HG03103 (cell line): ENCODE measurements around the gene TLDC2.
"Not testable (repeated sequence)": the region's sequence is repeated elsewhere in the genome, so short reads cannot be mapped to it uniquely, and the experiment has no call there.

Experiments used
- ATAC-seq: cut with Tn5 transposase; IDR thresholded peaks from one replicate; pipeline ENCODE4 v1.9.1; 2021; ENCODE audit warnings: low read depth; ENCODE audit not compliant: unreplicated experiment

TLDC2 gene

DNA sequence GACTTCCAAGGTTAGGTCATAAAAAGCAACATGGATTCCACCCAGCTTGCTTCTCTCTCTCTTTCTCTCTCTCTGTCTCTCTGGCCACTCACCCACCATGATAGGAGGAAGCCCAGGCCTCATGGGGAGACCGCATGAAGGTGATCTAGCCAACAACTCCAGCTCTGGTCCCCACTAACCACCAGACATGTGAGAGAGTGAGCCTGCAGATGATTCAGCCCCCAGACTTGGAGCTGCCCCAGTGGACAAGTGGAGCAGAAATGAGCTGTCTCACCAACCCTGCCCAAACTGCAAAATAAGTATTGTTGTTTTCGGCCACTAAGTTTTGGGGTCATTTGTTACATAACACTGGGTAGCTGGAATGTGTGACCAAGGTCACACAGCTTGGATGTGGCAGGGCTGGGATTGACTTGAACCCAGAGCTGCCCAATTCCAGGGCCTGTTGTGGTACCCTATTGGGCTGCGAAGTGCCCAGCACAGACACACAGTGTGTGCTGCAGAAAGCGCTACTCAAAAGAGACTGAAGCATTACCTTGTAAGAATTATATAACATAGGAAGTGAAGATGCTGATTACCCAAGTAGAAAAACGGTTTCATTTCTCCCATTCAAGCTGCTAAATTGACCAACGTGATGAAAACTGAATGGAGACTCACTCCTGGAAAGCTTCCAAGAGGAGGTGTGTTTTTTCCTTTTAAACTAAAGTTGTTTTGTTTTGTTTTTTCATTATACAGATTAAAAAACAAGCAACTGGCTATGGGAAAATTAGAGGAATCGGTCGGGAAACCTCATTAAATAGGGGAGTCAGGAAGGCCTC, 9.1 kb upstream of the TLDC2 start:
- no peak for ATAC-seq

- ATAC-seq = no peak
These were observed 4.0 kb upstream of the TLDC2 start for GRCh38 chr20:36871640-36872570.

DNA sequence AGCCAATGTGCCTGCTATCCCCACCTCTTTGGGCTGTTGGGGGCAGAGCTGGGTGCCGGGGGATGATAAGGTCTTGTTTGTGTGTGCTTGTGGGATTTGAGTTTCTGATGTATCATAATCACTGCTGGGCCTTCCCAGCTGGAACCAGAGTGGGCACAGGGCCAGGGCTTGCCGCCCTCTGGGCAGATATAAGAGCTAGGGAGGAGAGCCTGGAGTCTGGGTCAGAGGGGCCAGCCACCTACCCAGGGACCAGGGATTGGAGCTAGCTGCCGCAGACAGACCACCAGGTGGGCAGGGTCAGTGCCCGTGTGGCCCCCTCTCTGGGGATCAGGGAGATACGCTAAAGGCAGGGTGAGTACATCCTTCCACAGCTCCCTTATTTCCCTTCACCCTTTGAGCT, 3.1 kb upstream of the TLDC2 start:
- no peak for ATAC-seq

DNA sequence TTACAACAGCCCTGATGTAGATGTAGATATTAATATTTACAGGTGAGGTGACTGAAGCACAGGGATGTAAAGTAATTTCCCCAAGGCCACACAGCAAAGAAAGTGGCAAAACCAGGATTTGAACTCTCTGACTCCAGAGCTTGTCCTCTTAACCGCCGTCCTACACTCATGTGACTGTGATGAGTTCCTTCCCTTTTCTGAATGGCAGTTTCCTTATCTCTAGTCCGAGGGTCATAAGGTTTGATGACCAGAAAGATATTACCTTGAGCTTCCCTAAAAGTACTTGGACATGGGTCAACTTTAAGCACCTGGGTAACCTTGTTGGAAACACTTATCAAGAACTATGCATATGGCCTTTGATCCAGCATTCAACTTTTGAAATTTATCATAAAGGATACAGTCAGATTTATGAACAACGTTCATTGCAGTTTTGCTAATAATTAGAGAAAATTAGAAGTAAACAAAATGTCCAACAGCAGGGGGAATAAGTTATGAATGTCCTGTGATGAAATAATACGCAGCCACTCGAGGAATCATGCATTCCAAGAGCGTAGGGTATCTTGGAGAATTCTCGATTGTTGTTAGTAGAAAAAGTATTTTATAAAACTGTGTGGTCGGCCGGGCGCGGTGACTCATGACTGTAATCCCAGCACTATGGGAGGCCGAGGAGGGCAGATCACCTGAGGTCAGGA, 2.3 kb upstream of the TLDC2 start:
- no peak for ATAC-seq

DNA sequence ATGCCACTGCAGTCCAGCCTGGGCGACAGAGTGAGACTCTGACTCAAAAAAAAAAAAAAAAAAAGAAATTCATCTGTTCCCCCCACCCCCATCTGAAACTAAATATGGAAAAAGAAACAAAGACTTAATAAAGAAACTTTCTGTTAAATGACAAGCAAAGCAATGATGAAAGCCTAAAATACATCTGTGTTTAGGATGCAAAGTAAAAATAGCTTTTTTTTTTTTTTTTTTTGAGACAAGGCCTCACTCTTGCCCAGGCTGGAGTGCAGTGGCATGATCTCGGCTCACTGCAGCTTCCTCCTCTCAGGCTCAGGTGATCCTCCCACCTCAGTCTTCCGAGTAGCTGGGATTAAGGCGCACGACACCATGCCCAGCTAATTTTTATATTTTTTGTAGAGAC, 845 bp upstream of the TLDC2 start:
- ATAC-seq = not testable (repeated sequence)

DNA sequence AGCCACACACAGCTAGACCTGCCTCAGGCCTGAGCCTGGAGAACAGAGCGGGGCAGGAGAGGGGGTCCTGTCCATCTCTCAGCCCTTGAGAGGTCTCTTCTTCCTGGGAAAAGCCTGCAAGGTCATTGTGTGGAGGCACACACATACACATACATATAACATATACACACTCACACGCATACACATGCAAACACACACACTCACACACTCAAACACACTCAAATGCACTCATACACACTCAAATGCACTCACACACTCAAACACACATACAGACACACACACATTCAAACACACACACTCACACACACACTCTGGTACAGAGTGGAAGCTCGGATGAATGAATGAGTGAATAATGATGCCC, 515 bp downstream of the TLDC2 start:
- no peak for ATAC-seq

GRCh38 chr20:36878941-36879340, 3.0 kb downstream of the TLDC2 start:
- no peak for ATAC-seq

DNA sequence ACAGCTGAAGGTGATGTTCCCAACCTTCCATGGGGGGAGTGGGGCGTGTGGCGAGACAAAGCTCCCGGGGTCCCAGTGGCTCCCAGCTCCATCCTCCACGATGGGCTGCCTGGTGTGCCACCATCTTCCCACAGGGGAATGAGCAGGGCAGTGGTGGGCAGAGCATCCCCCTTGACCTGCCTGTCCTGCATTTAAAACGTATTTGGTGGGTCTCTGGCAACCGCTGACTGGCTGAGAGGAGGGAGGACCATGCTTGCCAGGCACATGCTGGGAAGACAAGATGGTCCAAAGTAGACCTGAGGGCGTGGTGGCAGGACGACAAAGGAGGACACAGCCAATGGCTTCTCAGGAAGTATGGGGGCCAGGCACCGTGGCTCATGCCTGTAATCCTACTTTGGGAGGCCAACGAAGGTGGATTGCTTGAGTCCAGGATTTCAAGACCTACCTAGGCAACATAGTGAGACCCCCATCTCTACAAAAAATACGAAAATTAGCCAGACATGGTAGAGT, 4.9 kb downstream of the TLDC2 start:
- no peak for ATAC-seq

GRCh38 chr20:36881331-36881730, 5.4 kb downstream of the TLDC2 start:
- ATAC-seq = no peak

- no peak for ATAC-seq
These were observed 6.0 kb downstream of the TLDC2 start for GRCh38 chr20:36881888-36882287.

- ATAC-seq = no peak
These were observed 8.1 kb downstream of the TLDC2 start for GRCh38 chr20:36883977-36884535.

GRCh38 chr20:36885356-36885755, 9.4 kb downstream of the TLDC2 start:
- ATAC-seq = no peak

DNA sequence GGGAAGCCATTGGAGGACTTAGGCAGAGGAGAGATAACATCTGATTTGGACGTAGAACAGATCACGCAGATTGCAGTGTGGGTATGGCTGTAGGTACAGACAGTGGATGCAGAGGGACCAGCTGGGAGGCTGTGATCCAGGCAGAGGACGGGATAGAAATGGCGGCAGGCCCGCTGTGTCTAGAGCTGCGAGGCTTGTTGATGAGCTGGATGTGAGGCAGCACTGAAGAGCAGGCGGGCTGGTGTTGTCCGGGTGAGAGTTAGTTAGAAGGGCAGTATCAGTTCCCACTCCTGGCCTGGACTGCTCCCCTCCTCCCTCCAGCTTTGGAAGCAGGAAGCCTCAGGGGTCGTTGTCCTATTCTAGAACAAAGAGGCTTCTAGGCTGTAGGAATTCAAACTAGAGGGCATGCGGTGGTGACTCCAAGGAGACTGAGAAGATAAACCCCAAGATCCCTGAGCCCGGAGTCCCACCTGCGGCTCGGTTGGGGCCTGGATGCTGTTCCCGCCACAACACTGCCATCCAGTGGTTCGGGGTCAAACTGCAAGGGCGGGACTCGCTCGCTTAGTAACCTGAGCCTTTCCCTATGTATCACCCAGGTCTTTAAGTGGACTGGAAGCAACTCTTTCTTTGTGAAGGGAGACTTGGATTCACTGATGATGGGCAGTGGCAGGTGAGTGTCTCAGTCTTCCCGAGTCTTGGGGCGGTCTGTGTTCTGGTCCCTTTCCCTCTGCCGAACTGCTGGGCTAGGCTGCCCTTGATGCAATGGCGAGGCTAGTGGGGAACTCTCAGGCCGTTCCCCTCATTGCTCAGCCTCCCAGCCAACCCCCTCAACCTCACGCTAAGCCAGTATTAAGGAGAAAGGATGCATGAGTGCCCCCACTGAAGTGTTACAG, 11.2 kb downstream of the TLDC2 start:
- no peak for ATAC-seq

DNA sequence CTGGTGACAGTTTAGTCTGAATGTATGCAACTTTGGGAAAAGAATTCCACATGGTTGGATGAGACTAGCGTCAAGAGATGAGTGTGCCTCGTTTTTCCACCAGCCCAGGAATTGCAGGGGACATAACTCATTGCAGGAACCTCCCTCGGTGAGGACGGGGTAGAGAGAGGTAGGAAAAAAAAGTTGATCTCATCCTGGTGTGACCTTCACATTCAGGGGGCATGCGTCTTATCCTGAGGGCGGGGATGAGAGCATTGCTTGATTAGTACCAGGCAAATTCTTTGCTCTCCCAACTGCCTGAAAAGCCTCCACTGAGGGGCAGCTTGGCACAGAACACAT, 11.8 kb downstream of the TLDC2 start:
- no peak for ATAC-seq

DNA sequence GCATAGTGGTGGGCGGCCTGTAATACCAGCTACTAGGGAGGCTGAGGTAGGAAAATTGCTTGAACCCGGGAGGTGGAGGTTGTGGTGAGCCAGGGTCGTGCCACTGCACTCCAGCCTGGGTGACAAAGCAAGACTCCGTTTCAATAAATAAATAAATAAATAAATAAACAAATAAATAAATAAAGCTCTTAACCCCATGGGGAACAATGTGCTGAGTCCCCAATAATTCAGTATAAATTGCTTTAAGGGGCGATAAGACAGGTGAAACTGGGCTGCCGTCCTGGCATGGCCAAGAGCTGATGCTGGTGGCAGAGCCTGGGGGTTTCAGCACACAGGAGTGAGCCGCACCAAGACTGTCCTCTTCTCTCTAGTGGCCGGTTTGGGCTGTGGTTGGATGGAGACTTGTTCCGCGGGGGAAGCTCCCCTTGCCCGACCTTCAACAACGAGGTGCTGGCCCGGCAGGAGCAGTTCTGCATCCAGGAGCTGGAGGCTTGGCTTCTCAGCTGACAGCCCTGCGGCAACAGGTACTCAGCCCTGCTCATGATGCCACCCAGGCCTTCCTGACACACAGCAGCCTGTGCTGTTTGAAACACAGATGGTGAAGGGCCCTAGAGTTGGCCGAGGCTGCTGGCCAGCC, 13.1 kb downstream of the TLDC2 start:
- no peak for ATAC-seq

GRCh38 chr20:36890586-36890985, 14.6 kb downstream of the TLDC2 start:
- ATAC-seq = no peak

DNA sequence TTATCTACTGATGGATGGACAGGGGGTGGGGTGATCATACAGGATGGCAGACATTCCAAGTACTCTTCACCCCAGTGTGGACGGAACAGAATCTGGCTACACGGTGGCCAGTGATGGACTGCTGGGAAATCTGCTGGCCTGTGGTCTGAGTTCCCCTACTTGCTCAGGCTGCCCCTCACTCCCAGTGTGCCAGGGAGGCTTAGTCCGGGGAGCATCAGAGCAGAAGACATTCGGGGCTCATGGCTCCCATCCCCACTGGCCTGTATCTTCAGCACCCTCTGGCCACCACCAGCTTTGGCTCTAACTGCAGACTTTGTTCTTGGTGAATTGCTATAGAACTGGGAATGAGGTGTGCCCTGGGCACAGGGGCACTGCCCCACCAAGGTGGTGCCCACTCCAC, 15.3 kb downstream of the TLDC2 start:
- no peak for ATAC-seq

GRCh38 chr20:36893801-36894200, 17.9 kb downstream of the TLDC2 start:
- ATAC-seq = no peak

GRCh38 chr20:36895036-36895435, 19.1 kb downstream of the TLDC2 start:
- ATAC-seq = no peak
